NCI-H1436 treated with DMSO at 0.1 percent for 48 hours (cell line): ENCODE measurements around the gene SYNRG.

ENCODE experiments used
- DNase-seq: peaks from one replicate; lab custom pipeline; 2025; lab: John Stamatoyannopoulos, UW

SYNRG gene

DNA sequence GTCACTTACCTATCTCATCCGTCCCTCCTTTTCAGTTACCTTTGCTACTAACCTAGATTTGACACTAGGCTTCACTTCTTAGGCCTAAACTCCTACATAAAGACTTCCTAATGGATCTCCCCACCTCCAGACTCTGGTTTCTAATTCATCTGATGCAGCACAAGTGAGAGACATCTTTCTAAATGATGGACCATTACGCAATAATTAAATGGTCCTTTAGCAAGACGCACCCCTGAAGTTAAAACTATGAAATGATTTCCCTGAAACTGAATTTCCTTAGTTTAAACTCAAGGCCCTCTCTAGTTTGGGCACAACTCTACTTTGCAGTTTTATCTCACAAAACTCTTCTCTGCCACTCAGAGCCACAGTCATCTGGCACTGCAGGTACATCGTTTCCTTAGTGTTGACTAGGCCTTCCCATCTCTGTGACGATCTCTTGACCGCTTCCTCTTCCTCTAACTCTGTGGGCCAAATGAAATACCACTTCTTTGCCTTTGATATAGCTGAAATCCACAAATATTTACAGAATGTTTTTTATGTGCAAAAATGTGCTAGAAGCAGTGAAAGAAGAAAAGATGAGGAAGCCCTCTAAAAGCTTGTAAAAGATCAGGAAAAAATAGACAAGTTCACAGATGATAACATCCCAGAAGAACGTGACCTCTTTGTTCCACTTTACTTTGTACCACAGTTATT, 3.3 kb downstream of the SYNRG start:
- DNase-seq: no peak

DNA sequence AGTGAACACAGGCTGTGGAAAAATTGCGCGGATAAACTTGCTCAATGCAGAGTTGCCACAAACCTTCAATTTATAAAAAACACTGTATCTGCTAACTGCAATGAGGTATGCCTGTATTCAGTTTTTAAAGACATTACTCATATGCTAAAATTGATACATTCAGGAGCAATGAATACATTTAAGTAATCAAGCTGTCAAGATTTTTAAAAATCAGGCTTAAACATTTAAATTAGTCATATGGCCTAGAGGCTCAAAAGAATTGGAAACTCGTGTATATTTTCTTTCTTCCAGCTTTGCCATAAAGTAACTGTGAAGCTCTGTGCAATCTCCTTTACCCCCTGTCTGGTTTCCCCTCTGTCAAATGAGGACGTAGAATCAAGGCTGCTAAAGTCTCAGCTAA, 4.1 kb downstream of the SYNRG start:
- no peak for DNase-seq

DNA sequence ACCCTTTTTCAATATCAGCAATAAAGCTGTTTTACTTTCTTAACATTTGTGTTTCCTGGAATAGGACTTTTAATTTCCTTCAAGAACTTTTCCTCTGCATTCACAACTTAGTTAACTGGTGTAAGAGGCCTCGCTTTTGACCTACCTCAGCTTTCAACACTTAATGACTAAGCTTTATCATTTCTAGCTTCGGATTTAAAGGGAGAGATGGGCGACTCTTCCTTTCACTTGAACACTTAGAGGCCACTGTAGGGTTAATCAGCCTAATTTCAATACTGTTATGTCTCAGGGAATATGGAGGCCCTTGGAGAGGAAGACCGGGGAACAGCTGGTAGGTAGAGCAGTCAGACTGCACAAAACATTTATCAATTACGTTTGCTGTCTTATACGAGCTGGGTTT, 4.7 kb downstream of the SYNRG start:
- DNase-seq: no peak

DNA sequence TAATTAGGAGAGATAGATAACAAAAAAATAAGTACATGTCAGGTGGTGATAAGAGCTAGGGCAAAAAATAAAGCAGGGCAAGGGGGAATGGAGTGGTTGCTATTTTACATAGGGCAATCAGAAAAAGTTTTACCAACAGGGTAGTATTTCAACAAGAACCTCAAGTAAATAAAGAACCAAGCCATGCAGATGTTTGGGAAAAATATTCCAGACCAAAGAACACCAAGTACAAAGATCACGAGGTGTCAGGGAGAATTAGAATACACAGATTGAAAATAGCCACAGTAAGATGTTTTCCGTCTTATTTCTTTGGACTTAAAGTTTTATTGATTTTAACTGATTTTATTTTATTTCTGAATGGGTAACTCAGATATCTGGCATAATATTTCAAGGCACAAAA, 11.1 kb downstream of the SYNRG start:
- DNase-seq: no peak

DNA sequence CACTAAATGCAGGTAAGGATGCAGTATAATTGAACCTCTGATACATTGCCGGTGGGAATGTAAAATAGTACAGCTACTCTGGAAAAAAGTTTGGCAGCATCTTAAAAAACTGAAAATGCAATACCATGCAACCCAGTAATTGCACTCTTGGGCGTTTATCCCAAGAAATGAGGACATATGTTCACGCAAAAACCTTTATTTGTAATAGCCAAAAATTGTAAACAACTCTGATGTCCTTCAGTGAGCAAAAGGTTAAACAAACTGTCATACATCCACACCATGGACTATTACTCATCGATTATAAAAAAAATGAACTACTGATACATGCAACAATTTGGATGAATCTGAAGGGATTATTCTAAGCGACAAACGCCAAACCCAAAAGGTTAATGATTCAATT, 16.9 kb downstream of the SYNRG start:
- no peak for DNase-seq

DNA sequence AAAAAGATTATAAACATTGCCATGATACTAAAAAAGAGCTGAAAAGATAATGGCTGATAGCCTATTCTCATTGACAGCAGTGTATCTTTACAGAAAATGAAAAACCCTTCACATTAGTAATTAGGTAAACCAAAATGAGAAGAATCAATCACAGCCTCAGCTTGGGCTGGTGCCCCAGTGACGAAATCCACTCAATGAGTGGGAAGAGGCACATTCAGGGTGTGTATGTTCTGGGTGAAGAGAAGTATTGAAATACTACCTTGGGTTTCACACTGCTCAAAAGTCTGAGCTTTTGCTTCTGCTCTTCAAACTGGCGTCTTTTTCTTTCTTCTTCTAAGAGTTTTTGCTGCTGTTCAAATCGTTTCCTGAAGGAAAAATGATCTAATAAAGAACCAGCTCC, 24.2 kb downstream of the SYNRG start:
- no peak for DNase-seq

DNA sequence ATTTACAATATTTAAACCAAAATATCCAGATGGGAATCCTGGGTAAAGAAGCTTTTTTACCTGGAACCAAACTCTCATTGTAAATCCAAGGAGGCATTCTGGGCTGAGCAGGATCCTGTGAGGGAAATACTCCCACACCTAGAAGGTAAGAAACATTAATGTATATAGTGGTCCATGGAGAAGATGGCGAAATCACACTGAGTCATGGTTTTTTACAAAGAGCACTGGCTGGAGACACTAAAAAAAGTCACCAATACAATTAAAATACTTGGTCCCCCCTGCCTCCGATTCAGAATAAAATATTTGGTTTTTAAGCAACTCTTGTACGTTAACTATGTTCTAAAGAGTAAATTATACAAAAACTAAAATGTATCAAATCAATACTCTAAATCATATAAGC, 32.9 kb downstream of the SYNRG start:
- DNase-seq: no peak

DNA sequence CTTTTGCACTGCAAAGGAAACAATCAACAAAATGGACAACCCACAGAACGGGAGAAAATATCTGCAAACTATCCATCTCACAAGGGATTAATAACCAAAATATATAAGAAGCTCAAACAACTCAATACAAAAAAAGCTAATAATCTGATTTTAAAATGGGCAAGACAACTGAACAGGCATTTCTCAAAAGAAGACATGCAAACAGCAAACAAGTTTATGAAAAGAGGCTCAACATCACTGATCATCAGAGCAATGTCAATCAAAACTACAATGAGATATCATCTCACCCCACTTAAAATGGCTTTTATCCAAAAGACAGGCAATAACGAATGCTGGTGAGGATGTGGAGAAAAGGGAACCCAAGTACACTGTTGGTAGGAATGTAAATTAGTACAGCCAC, 34.8 kb downstream of the SYNRG start:
- DNase-seq: no peak

DNA sequence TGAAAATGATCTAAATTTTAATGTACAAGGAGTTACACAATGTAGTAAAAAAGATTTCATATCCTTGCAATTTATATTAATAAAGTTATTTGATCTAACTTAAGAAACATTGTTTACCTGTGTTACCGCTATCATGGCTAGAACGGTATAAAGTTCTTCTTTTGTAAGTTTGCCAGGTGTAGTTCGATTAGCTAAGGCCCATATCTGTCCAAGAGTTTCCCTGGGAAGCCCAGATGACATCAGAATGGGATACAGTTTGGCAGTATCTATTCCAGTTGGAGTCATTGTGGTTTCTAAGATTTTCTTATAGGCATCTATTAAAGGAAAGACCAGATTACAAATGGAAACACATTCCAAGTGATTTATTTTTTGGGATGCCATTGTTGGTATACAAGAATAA, 37.5 kb downstream of the SYNRG start:
- no peak for DNase-seq

DNA sequence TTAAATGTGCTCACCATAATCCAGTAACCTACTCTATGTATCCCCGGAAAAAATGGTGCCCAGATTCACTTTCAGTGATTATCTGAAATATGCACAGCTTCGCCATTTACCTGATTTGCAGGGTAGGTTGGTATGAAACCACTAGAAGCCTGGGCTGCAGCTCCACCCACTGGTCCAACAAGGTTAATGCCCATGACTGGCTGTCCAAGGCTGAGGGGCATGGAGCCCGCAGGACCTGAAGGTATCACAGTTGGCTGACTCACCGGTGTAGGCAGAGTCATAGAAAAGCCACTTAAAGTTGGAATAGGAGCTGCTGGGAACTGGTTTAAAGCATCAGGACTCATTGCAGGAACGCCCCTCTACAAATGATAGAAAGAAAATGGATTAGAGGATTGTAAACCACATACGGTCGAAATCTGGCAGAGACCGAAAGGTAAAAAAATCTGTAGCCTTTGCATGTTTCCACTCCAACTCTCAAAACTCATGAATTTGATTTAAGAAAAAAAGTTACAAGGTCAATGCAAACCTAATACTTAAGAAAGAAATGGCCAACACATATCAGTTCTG, 38.6 kb downstream of the SYNRG start:
- DNase-seq: no peak

DNA sequence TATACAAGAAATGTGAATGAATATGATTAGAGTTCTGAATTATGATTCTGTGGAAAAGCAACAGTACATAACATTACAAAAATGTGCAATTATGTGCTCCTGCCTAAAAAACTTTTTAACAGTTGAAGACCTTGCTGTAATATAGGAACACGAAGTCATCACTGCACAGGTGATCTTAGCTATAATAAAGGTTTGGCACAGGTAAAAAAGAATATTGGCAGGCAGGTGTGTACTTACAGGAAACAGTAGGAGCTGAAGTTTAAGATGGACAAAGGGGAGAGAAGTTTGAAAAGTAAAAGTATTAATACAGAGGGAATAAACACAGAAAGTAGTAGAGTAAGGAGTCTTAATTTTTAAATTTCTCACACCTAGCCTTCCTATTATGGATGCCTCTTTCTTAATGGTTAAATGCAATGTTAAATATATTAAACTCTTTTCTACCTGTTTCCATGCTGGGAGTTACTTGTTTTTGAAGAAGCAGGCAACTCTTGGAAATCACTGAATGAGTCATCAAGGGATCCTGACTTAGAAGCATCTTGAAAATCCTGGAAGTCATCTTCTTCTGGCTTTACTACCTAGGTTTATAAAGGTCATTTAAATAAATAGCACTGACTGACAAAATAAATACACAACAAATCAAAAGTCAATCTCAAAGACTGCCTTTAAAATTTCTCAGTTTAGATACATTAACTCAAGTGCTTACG, 40.7 kb downstream of the SYNRG start:
- no peak for DNase-seq

DNA sequence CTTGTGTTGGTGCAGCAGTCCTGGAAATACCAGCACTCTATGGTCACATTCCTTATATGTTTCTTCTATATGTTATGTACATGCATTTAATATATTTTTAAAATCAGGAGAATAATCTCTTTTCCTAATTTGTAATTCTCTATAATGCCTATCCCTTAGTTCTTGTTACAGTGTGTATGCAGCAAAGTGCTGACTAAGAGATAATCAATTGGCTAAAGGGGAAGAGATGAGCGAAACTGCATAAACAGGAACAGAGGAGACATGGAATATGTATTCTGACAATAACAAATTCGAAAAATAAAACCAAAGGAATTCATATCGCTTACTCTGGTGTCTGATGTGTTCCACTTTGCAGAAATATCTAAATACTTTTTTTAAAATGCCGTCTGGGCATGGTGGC, 41.7 kb downstream of the SYNRG start:
- DNase-seq: no peak

DNA sequence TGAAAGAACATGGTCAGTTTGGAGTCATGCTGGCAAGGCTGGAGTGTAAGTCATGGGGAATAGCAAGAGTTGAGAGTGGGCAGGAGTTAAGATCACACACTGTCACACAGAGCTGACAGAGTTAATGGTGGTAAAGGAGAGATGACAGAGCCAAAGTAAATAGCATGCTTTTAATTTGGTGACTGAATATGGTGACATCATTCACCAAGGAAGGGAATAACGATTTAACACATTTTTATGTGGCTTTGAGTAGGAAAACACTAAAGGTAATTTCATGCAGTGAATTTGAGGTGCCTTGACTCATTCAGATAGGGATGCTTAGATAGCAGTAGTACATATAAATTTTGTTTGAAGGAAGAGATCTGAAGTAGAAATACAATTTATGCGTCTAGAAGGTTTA, 42.1 kb downstream of the SYNRG start:
- DNase-seq: no peak

DNA sequence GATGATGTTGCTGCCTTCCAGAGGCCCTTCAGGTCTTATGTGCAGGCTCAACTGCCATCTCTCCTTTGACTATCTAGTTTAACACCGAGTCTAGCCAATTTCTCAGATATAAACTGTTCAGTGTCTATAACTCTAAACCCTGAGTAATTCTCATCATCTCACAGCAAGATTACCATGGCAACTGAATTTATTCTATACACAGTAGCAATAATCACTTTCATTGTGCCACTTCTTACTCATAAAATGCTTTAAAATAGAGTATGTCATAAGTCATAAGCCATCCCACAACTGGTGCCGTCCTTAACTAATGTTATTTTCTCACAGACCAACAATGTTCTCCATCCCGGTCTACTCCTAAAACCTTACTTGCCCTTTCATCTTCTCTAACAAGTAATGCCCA, 45.0 kb downstream of the SYNRG start:
- DNase-seq: no peak

DNA sequence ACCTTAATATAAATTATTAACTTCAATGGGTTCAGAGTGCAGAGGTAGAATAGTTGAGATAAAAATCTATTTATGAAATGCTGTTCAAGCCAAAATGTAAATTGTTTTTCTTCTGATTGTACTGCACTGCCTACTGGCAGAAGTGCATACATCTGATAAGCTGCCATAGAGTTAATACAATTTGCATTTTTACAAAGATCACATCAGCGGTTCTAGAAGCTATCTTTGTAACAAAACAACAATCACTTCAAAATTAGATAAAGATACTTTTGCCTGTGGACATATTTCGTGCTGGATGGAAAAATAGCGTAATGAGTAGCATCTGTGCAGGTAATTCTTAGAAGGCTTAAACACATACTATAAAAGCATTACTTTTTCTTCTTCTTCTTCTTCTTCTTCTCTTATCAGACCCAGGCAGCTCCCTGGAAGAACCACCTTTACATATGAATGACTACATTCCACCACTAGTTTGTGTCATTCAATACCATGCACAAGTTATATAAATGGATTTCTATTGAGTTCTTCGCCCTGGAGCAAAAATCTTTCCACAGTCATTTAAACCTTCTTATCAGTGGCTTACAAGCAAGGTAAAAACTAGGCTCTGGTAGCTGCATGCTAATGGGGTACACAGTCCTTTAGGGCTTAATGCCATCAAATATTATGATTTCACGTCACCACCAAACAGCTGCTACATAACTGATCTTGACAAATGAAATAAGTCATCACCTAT, 47.0 kb downstream of the SYNRG start:
- DNase-seq: no peak

DNA sequence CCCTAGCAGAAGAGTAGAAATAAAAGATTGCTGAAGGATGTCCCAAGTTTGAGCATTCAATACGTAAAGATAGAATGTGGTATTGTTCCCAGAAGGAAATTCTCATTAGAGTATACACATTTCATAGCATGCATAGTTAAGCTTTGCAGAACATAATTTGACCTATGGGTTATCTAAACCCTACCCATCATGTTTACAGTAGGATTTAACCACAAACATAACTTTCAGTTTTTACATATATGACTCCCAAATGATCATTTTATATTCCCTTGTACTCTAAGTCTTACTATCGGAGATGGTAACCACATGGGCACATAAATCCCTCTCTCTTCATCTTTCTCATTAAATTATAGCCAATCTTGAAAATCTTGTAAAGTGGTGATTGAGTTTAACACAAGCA, 50.9 kb downstream of the SYNRG start:
- no peak for DNase-seq

DNA sequence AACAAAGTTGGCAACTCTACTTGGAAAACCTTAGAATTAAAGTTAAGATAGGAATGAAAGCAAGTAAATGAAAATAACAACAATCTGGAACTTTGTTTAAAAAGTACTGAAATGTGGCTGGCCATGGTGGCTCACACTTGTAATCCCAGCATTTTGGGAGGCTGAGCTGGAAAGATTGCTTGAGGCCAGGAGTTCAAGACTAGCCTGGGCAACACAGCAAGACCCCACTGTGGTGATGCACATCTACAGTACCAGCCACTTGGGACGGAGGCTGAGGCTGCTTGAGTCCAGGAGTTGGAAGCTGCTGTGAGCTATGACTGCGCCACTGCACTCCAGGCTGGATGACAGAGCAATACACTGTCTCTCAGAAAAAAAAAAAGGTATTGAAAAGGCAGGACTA, 51.7 kb downstream of the SYNRG start:
- DNase-seq: no peak

DNA sequence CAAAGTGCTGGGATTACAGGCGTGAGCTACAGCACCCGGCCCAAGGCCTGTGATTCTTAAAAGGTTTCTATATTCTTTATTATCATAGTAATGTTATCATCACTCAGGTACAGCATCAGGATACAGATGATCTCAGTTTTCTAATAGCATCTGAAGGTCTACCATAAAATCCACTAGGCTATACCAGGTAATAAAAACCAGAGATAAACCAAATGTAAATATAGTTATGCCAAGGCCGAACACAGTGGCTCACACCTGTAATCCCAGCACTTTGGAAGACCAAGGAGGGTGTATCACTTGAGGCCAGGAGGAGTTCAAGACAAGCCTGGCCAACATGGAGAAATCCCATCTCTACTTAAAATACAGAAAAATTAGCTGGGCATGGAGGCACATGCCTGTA, 53.8 kb downstream of the SYNRG start:
- DNase-seq: no peak

DNA sequence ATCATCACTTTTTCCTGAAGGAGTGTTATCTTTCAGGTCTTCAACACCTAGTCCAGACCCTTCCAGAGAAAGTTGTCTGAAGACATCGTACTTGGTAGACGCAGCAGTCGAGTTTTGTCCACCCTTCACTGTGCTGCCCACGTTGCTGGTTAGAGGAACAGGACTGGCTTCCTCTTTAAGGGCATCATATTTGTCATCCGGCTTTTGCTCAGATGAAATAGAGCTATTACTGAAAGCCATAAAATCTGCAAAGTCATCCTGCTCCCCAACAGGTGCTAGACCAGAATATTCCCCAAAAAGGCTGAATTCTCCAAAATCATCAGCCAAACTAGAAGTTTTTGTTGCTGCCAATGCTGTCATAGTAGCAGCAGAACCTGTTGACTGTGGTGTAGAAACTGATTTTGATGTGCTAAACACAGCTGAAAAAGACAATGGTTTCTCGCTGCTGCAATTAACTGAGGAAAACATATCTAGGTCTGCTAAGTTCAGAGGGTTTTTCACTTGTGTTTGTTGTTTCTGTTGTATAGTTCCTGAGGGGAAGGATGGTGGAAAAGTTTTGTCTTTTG, 55.7 kb downstream of the SYNRG start:
- DNase-seq: no peak

DNA sequence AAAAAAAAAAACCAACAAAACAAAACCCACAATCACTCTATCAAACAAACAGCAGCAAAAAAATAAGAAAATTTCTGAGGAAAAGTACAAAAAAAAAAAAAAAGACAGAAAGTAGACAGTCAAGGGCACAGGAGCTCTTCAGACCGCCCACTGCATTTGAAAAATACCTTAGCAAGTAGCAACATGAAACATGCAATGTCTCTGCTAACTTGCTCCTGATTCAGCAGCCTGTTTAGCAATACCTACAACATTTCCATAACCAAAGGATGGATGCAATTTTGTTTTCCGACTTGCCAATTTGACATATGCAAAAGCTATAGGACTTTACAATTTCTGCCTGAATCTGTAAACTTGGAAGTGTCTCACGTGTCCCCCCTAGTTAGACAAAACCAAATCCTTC, 57.4 kb downstream of the SYNRG start:
- no peak for DNase-seq

DNA sequence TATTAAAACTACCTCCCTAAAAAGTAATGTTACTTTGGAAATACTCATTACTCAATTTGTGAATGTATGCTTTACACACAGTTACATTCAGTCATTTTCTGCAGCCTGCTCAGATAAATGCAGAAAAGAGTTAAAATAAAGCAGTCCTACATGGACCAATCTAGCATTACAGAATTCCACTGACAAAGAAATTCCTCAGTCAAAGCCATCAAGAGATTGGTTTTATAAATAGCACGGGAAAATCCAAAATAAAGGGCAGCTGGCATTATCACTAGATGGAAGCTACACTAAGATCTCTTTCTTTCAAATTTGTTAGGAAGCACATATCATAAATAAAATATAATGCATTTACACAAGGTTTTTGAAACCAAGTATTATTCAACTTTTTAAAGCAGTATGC, 61.2 kb downstream of the SYNRG start:
- no peak for DNase-seq

DNA sequence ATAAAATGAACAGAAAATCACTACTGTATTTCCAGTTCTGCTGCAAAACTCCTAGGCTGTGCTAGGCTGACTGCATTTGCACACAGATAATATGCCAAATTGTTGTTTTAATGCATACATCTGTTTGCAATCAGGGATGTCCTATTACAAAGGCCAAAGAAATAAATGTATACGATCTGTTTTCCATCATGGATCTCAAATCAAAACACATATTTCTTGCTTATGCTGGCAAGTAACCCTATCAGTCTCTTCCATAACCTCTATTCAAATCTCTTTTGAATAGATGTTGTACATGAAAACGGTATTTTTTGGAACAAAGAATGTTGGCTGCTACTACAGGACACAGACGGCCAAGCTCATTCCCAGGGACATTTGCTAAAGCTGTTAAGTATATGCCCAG, 62.9 kb downstream of the SYNRG start:
- DNase-seq: no peak

DNA sequence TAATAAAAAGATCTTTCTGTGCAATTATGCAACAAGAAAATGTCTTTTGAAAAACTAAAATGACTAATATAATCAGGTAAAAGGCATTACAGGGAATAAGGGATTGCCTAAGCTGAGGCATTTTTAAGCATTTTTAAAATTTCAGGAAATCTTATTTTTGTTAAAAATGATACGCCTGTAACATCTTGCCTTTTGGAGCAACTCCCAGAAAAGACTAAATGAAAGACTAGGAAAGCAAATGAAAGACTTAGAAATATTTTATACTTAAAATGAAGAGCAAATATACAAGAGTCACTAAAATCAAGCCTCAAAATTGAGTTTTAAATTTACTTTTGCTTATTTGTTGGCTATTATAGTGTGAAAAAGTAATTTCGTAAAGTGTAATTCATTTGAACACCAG, 63.7 kb downstream of the SYNRG start:
- no peak for DNase-seq
